HepG2 (cell line): ENCODE measurements around the gene TSACC. TPM values are rescaled to one million over a fixed set of nuclear protein-coding genes. Genes with fewer than 3 reads are reported as not detected.

ENCODE experiments used
- ARNTL ChIP-seq: sonication (generic); formaldehyde crosslinking; IDR thresholded peaks from 2 replicates; pipeline ENCODE4 v1.4.0; 2020; ENCODE audit warnings: mild to moderate bottlenecking, missing genetic modification reagents
- ATF7 ChIP-seq, 2 experiments: fragments of 450-650 bp in 1 of 2; sonication (generic) in 1 of 2; formaldehyde crosslinking in 1 of 2; IDR thresholded peaks; 2 replicates each; pipeline versions ENCODE4 v1.4.0 to v1.6.1; 2016 to 2020; ENCODE audit warnings: antibody characterized with exemption in 1 of 2, mild to moderate bottlenecking in 1 of 2, missing genetic modification reagents in 1 of 2
- BRF2 ChIP-seq: sonication (generic); formaldehyde crosslinking; IDR thresholded peaks from 2 replicates; pipeline ENCODE4 v1.8.1; 2022; ENCODE audit warnings: mild to moderate bottlenecking, missing genetic modification reagents
- CEBPB ChIP-seq: IDR thresholded peaks from 2 replicates; pipeline ENCODE4 v1.6.1; 2011; ENCODE audit warnings: low read depth, low read length, improper control_type of control experiment, borderline replicate concordance
- CREB1 ChIP-seq, 2 experiments: fragments of 450-650 bp in 1 of 2; IDR thresholded peaks; 2 replicates each; pipeline ENCODE4 v1.6.1; 2016 to 2017; ENCODE audit warnings: control low read depth in 1 of 2, mild to moderate bottlenecking in 1 of 2, missing compliant biosample characterization in 1 of 2, missing genetic modification characterization in 1 of 2
- CREM ChIP-seq, 2 experiments: sonication (generic) in 1 of 2; formaldehyde crosslinking in 1 of 2; IDR thresholded peaks; 2 replicates each; pipeline versions ENCODE4 v1.4.0 to v1.6.1; 2016 to 2020; ENCODE audit warnings: antibody characterized with exemption in 1 of 2, mild to moderate bottlenecking in 1 of 2, missing genetic modification reagents in 1 of 2
- DMTF1 ChIP-seq: sonication (generic); formaldehyde crosslinking; IDR thresholded peaks from 2 replicates; pipeline ENCODE4 v1.4.0; 2020; ENCODE audit warnings: mild to moderate bottlenecking, missing genetic modification reagents
- ELK4 ChIP-seq: sonication (generic); formaldehyde crosslinking; IDR thresholded peaks from 2 replicates; pipeline ENCODE4 v1.9.0; 2021; ENCODE audit warnings: missing genetic modification reagents, borderline replicate concordance
- HIVEP1 ChIP-seq: sonication (generic); formaldehyde crosslinking; IDR thresholded peaks from 2 replicates; pipeline ENCODE4 v1.4.0; 2020; ENCODE audit warnings: mild to moderate bottlenecking, missing genetic modification reagents
- NCOA5 ChIP-seq: sonication (generic); formaldehyde crosslinking; IDR thresholded peaks from 2 replicates; pipeline ENCODE4 v1.4.0; 2020; ENCODE audit warnings: missing genetic modification reagents
- ZFP36L2 ChIP-seq: sonication (generic); formaldehyde crosslinking; IDR thresholded peaks from 2 replicates; pipeline ENCODE4 v1.4.0; 2020; ENCODE audit warnings: missing genetic modification reagents
- ZNF230 ChIP-seq: sonication (generic); formaldehyde crosslinking; IDR thresholded peaks from 2 replicates; pipeline ENCODE4 v1.4.0; 2020; ENCODE audit warnings: mild to moderate bottlenecking, missing genetic modification reagents
- ZNF562 ChIP-seq: sonication (generic); formaldehyde crosslinking; IDR thresholded peaks from 2 replicates; pipeline ENCODE4 v1.8.0; 2022; ENCODE audit warnings: missing genetic modification reagents, borderline replicate concordance
- ZNF691 ChIP-seq: sonication (generic); formaldehyde crosslinking; IDR thresholded peaks from 2 replicates; pipeline ENCODE4 v1.4.0; 2020; ENCODE audit warnings: missing genetic modification reagents, low read depth, mild to moderate bottlenecking, borderline replicate concordance
- ZSCAN9 ChIP-seq: IDR thresholded peaks from 2 replicates; pipeline ENCODE4 v1.6.1; 2016; ENCODE audit warnings: borderline replicate concordance
- ZUFSP ChIP-seq: sonication (generic); formaldehyde crosslinking; IDR thresholded peaks from 2 replicates; pipeline ENCODE4 v1.9.0; 2021; ENCODE audit warnings: missing genetic modification reagents, mild to moderate bottlenecking, borderline replicate concordance
- polyA plus RNA-seq, 8 experiments: library from polyadenylated mRNA; depleted of rRNA in 3 of 8; stranded (reverse) in 7 of 8; unstranded in 1 of 8; fragments of >200 nt; fragmentation: Illumina TruSeq in 4 of 8; extraction: Trizol in 4 of 8; gene quantifications; 2 replicates each; pipeline versions ENCODE4 v1.2.1 to v1.2.3, GENCODE V29; 2011 to 2016; ENCODE audit warnings: low read depth in 4 of 8, missing spikeins in 1 of 8, mixed read lengths in 1 of 8; ENCODE audit not compliant: insufficient read depth in 1 of 8
- total RNA-seq, 5 experiments: library from RNA; depleted of rRNA; stranded (reverse); fragments of >200 nt; fragmentation: Illumina TruSeq; extraction: Trizol; gene quantifications; 2 replicates each; pipeline ENCODE4 v1.2.3, GENCODE V29; 2016; ENCODE audit warnings: low read depth in 1 of 5

Gene TSACC
- total and polyA plus RNA-seq, 2 of the 13 experiments (the other 11 are each of a cell fraction or from before 2014, with no cell fraction given): 1.5 to 2.6 TPM

GRCh38 chr1:156368157-156368658 is 29.9 kb downstream of the TSACC start (continued):
- no peak for TF ChIP-seq CREB1 (IDR thresholded peaks at IDR 0.05)
- no peak for TF ChIP-seq CREB1 (CRISPR knock-in tag; IDR thresholded peaks at IDR 0.05)
- no peak for TF ChIP-seq ZUFSP (CRISPR knock-in tag)
- TF ChIP-seq ZNF230 (CRISPR knock-in tag): no peak
- TF ChIP-seq ZSCAN9: 0 out of 2 replicates have a peak, but pooled peaks have one; percentile 4
- TF ChIP-seq CREM (IDR thresholded peaks at IDR 0.05): peak; percentile 6; the same call in 1 of the 2 replicates
- TF ChIP-seq CREM (CRISPR knock-in tag; IDR thresholded peaks at IDR 0.05): no peak
- TF ChIP-seq BRF2 (CRISPR knock-in tag): no peak
- no peak for TF ChIP-seq HIVEP1
- no peak for TF ChIP-seq ATF7 (IDR thresholded peaks at IDR 0.05)
- TF ChIP-seq ATF7 (CRISPR knock-in tag; IDR thresholded peaks at IDR 0.05): no peak
- no peak for TF ChIP-seq ZFP36L2 (CRISPR knock-in tag)
- no peak for TF ChIP-seq ARNTL
- TF ChIP-seq ELK4 (CRISPR knock-in tag): no peak
- TF ChIP-seq ZNF562 (CRISPR knock-in tag): no peak
- TF ChIP-seq CEBPB: no peak
- peak; percentile 33; the same call in 1 of the 2 replicates for TF ChIP-seq ZNF691 (CRISPR knock-in tag)
- TF ChIP-seq NCOA5 (CRISPR knock-in tag): no peak
- TF ChIP-seq DMTF1 (CRISPR knock-in tag): no peak
